Right lobe of liver (tissue), 4 donors: ENCODE results near the gene CLMP.

ENCODE experiments used
- POLR2A ChIP-seq: fragments of 450-650 bp; IDR thresholded peaks from one replicate; pipeline ENCODE4 v1.6.1; 2017; ENCODE audit warnings: antibody characterized with exemption, mild to moderate bottlenecking
- TF ChIP-seq, protein P1 (sequence below), 4 donors: fragments of 200-600 bp in 3 of 4; fragments of 450-650 bp in 1 of 4; IDR thresholded peaks; one replicate each; pipeline versions ENCODE4 v1.5.1 to v1.8.0; 2016 to 2022; ENCODE audit warnings: antibody characterized with exemption in 4 of 4, mild to moderate bottlenecking in 2 of 4
- donor health status: DM: no; HTN: no; CAD: no.
- donor health status: DM: no; HTN: no; CAD: no.
- donor health status: DM: no; HTN: yes; CAD: no.

DNA sequence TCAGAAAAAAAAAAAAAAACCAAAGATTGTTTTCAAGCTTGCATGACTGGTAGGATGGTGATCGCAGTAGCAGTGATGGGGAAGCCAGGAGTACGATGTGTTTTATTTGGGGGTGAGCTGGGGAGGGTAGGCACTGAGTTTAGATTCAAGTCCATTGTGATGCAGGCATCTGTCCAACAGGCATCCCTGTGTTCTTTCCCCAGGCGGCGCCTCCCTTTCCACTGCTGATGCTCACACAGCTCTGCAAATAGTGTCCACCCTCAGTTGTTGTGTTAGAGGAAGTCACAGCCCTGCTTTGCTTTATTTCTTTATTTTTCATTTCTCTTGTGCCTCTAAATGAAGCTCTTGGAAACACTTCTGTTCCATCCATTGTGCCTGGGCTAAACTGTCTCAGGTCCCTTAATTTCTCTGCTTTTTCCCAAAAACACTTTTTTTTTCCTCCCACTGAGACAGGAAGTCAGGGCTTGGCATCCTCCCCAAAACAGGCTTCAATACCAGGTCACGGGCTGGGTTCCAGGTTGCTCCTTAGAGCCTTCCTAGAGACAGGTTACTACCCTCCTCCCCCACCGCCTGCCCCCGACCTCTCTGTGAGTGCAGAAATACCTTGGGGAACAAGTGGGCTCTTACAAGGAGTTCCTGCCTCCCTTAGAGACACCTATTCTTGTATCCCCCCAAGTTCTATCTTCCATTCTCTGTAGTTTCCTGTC is 94.5 kb downstream of the CLMP start:
- no peak for TF ChIP-seq POLR2A
- TF ChIP-seq, protein P1, sequence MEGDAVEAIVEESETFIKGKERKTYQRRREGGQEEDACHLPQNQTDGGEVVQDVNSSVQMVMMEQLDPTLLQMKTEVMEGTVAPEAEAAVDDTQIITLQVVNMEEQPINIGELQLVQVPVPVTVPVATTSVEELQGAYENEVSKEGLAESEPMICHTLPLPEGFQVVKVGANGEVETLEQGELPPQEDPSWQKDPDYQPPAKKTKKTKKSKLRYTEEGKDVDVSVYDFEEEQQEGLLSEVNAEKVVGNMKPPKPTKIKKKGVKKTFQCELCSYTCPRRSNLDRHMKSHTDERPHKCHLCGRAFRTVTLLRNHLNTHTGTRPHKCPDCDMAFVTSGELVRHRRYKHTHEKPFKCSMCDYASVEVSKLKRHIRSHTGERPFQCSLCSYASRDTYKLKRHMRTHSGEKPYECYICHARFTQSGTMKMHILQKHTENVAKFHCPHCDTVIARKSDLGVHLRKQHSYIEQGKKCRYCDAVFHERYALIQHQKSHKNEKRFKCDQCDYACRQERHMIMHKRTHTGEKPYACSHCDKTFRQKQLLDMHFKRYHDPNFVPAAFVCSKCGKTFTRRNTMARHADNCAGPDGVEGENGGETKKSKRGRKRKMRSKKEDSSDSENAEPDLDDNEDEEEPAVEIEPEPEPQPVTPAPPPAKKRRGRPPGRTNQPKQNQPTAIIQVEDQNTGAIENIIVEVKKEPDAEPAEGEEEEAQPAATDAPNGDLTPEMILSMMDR (IDR thresholded peaks at IDR 0.05), result no peak
